Ectodermal cell (in vitro differentiated cells): ENCODE measurements around the gene CNDP1.

Source experiments
- H3K27ac ChIP-seq: 2 replicates; pipeline ENCODE4 v1.7.0; 2013; ENCODE audit warnings: mild to moderate bottlenecking, low read depth, low read length; ENCODE audit not compliant: insufficient read depth, poor library complexity, severe bottlenecking
- H3K27me3 ChIP-seq: 2 replicates; pipeline ENCODE4 v1.7.0; 2013; ENCODE audit warnings: mild to moderate bottlenecking, low read length; ENCODE audit not compliant: insufficient read depth, control insufficient read depth, poor library complexity, severe bottlenecking
- H3K36me3 ChIP-seq: one replicate; pipeline ENCODE4 v1.7.0; 2013; ENCODE audit warnings: low read length; ENCODE audit not compliant: control insufficient read depth, insufficient read depth
- H3K4me1 ChIP-seq: one replicate; pipeline ENCODE4 v1.7.0; 2013; ENCODE audit warnings: low read length; ENCODE audit not compliant: control insufficient read depth, insufficient read depth
- H3K4me3 ChIP-seq: 2 replicates; pipeline ENCODE4 v1.7.0; 2013; ENCODE audit warnings: low read depth, low read length, control low read depth; ENCODE audit not compliant: insufficient read depth
- H3K9me3 ChIP-seq: 2 replicates; pipeline ENCODE4 v1.7.0; 2013; ENCODE audit warnings: mild to moderate bottlenecking, low read length, moderate library complexity; ENCODE audit not compliant: control insufficient read depth
- WGBS, 2 experiments: methylation state at CpG; one replicate each; pipeline ENCODE4 v1.1.7; 2013; ENCODE audit warnings: missing lambda C conversion rate in 2 of 2; 5-methylcytosine and 5-hydroxymethylcytosine counted together

Gene CNDP1

GRCh38 chr18:74506448-74507084 lies 27.7 kb upstream of the CNDP1 start:
- Histone ChIP-seq H3K36me3 (peaks cover 35% of the 10 kb centered on the region), H3K4me1 (no peaks in the 10 kb centered on the region), H3K4me3 (no peak overlapping the region), H3K27ac (no peak overlapping the region), H3K27me3 (no peaks in the 10 kb centered on the region), H3K9me3 (no peaks in the 10 kb centered on the region)
- 85 to 88% methylated on average over 11 of the region's 11 CpGs for WGBS, 2 experiments

DNA sequence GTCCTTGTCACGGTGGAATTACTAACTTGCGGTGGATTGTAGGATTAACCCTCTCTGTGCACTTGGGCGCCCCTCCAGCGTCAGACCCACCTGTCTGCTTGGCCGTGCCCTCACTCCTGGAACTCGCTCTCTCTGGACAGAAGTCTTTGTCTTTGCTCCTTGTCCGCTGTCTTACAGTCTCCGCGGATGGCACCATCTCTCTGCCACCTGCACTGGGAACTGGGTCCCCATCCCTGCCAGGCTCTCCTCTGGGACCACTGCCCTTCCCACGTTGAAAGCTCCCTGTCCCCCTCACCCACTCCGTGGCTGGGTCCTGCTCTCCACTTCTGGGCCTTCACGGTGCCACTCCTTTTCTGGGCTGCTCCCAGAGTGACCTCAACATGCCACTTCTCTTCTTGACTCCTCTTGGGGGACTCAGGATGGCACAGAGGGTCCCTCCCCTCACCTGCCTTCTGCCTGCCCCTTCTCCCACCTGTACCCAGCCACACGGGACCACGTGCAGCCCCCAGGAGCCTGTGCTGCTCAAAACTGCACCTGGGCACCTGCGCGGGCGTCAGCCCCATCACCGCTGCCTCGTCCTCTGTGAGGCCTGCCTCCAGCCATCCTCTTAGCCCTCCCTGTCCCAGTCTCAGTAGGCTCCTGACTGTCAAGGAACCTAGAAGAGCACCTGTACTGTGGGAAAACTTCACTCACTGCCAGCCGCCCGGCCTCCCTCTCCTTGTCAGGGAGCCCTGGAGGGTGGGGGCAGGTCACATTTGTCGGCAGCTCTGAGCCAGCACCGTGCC lies 27.0 kb upstream of the CNDP1 start:
- no peak overlapping the region for H3K4me3 ChIP-seq
- H3K36me3 ChIP-seq, result peaks cover 36% of the 10 kb centered on the region
- no peaks in the 10 kb centered on the region for H3K9me3 ChIP-seq
- H3K27me3 ChIP-seq, result no peaks in the 10 kb centered on the region
- no peak overlapping the region for H3K27ac ChIP-seq
- WGBS, 2 experiments, result 93 to 94% methylated on average over 23 of the region's 23 CpGs
- H3K4me1 ChIP-seq, result no peaks in the 10 kb centered on the region

GRCh38 chr18:74507927-74508326 lies 26.4 kb upstream of the CNDP1 start:
- Histone ChIP-seq H3K4me3 (no peak overlapping the region), H3K36me3 (peaks cover 38% of the 10 kb centered on the region), H3K27ac (no peak overlapping the region), H3K27me3 (no peaks in the 10 kb centered on the region), H3K4me1 (no peaks in the 10 kb centered on the region), H3K9me3 (no peaks in the 10 kb centered on the region)
- 92 to 95% methylated on average over 14 of the region's 14 CpGs for WGBS, 2 experiments

GRCh38 chr18:74508366-74508765 lies 25.9 kb upstream of the CNDP1 start:
- WGBS, 2 experiments, result 88 to 94% methylated on average over 9 of the region's 9 CpGs
- Histone ChIP-seq H3K27me3 (no peaks in the 10 kb centered on the region), H3K27ac (no peak overlapping the region), H3K36me3 (peaks cover 37% of the 10 kb centered on the region), H3K4me1 (no peaks in the 10 kb centered on the region), H3K4me3 (no peak overlapping the region), H3K9me3 (no peaks in the 10 kb centered on the region)

DNA sequence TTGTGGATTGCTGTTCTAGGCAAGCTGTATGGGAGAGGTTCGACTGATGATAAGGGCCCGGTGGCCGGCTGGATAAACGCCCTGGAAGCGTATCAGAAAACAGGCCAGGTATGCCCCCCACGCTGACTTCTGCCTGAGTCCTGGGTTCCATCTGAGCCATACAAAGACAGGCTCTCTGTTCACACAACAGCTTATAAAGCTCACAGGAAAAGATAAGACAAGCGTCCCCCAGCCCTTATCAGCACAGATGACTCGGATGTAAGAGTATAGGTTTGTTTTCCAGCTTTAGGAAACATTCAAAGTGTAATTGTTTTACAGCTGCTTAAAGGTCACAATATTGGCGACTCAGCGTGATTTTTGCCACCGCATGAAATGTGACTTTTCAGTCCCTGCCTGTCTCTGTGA lies 25.5 kb upstream of the CNDP1 start:
- H3K4me1 ChIP-seq, result no peaks in the 10 kb centered on the region
- H3K4me3 ChIP-seq, result no peak overlapping the region
- H3K27me3 ChIP-seq, result no peaks in the 10 kb centered on the region
- no peak overlapping the region for H3K27ac ChIP-seq
- WGBS, 2 experiments, result 89 to 91% methylated on average over 11 of the region's 11 CpGs
- H3K36me3 ChIP-seq, result peaks cover 37% of the 10 kb centered on the region
- H3K9me3 ChIP-seq, result no peaks in the 10 kb centered on the region

DNA sequence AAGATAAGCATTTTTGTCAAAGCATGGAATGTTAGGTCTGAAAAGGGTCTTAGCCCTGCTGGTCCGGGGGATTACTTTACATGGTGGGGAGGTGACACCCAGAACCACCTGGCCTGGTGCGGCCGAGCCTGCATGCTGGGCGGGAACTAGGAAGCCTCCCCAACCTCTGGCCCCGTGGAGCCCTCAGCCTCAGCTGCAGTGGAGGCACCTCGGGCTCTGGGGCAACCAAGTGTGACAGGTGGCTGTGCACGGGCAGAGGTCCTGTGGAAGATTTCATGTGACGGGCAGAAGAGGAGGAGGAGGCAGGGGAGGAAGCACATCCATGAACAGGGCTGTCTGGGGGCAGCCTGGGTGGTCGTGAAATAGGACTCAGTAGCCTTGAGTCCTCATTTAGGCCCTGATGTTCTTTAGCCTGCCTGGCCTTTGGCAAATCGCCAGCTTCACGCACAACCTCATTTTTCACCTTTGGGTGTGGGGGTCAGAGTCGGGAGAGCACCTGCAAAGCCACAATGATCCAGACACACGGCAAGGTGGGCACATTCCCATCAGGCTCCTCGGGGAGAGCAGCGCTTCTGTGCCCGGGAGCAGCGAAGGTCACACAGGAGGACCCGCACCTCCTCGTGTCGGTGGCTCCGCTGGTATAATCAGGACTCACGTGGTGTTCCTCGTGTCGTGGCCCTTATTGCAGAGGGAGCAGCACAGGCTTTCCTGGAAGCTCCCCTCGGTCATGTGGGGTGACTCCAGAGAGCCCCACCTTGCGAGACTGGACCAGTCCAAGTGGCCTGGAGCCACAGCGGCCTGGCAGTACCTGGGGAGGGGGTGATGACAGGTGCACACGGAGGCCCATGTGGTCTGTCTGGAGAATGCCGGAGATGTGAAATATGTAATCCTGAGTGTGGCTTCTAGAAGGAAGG lies 24.2 kb upstream of the CNDP1 start:
- Histone ChIP-seq H3K4me1 (no peaks in the 10 kb centered on the region), H3K27ac (no peak overlapping the region), H3K4me3 (no peak overlapping the region), H3K27me3 (no peaks in the 10 kb centered on the region), H3K9me3 (no peaks in the 10 kb centered on the region), H3K36me3 (peaks cover 40% of the 10 kb centered on the region)
- 95 to 96% methylated on average over 29 of the region's 29 CpGs for WGBS, 2 experiments

GRCh38 chr18:74510770-74511095 lies 23.6 kb upstream of the CNDP1 start:
- Histone ChIP-seq H3K27ac (no peak overlapping the region), H3K27me3 (no peaks in the 10 kb centered on the region), H3K4me1 (no peaks in the 10 kb centered on the region), H3K4me3 (no peak overlapping the region), H3K36me3 (peaks cover 41% of the 10 kb centered on the region), H3K9me3 (no peaks in the 10 kb centered on the region)
- 93 to 96% methylated on average over 12 of the region's 12 CpGs for WGBS, 2 experiments

DNA sequence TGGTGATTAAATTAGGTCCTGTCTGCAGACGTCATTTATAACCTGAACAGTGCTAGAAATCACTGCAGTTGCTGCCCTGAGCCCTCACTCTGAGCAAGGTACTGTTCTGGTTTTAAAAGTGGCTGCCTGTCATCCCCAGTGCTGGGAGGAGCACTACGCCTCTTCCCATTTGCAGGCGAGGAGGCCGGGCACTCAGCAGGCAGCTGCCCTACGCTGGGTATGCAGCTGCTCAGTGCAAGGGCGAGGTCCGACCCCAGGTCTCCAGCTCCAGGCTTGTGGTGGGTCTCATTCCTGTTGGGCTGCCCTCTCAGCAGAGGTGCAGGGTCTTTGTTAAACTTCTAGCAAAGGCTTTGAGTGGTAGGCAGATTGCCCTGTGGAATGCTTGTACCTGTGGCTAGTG lies 22.5 kb upstream of the CNDP1 start:
- WGBS, 2 experiments, result 92 to 93% methylated on average over 7 of the region's 7 CpGs
- Histone ChIP-seq H3K36me3 (peaks cover 41% of the 10 kb centered on the region), H3K27me3 (no peaks in the 10 kb centered on the region), H3K9me3 (no peaks in the 10 kb centered on the region), H3K27ac (no peak overlapping the region), H3K4me1 (no peaks in the 10 kb centered on the region), H3K4me3 (no peak overlapping the region)

DNA sequence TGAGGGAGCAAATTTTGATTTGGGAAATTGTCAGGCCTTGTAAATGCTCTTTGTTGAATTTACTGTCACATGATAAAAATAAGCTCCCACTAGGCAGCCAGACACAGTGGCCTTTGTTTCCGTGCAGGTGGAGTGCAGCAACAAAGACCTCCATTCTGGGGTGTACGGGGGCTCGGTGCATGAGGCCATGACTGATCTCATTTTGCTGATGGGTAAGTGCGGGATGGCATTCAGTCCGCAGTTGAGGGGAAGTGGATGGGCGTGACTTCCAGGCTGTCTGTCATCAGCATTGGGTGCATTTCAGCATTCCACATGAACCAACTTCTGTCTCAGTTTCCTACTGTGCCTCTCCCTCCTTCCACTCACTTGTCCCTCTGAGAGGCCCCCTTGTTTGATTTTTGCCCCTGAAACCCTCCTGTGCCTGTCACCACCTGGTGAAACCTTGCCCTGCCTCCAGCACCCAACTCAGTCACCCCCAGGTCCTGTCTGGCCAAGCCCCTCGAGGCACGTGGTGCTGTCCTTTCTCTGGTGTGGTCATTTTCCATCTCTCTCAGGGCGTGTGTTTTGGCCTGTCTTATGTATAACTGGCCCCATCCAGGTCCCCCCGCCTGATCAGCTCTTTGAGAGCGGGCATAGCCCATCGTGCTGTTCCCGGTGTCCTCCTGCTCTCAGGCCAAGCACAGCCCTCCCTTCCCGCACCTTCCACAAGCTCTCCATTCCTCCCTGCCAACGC lies 21.8 kb upstream of the CNDP1 start:
- WGBS, 2 experiments, result 95 to 96% methylated on average over 15 of the region's 15 CpGs
- H3K36me3 ChIP-seq, result peaks cover 41% of the 10 kb centered on the region
- H3K4me1 ChIP-seq, result no peaks in the 10 kb centered on the region

More for the DNA sequence above, 21.8 kb upstream of the CNDP1 start:
- Histone ChIP-seq H3K27ac (no peak overlapping the region), H3K4me3 (no peak overlapping the region), H3K27me3 (no peaks in the 10 kb centered on the region), H3K9me3 (no peaks in the 10 kb centered on the region)
